ENCODE measurements around the gene KRT40. TPM values are rescaled to one million over a fixed set of nuclear protein-coding genes. Genes with fewer than 3 reads are reported as not detected.

KRT40 gene
- total and polyA plus RNA-seq, 4 experiments from 2014 or later, result not detected

DNA sequence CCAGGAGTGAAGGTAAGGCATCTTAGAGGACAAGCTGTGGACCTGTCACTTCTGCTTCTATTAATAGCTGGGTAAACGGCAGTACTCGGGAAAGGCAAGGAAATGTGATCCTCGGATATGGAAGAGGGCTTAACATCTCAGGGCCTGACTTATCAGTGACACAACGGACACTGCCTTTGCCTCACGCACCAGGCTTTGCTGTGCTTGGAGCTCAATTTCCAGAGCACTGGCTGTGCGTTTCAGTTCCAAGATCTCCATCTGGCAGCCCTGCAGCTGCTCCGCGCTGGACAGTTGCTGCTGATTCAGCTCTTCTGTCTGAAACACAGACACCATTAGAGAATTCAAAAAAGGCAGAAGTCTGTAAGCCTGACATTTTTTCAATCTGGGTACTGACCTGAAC lies 3.5 kb downstream of the KRT40 start:
- no peaks in the 10 kb centered on the region for H3K36me3 Mint-ChIP-seq
- ChIA-PET POLR2A (ENCODE audit: partially characterized antibody) (interaction anchor here (0.5 kb wide), 1 partner anchor 1839 kb away, joined by 3 read pairs; no protein-coding TSS in a partner anchor), CTCF (ENCODE audit: partially characterized antibody) (no interaction called here)
- Histone ChIP-seq H3K9me3 (ENCODE audit: control insufficient read depth in 1 of 2, low read length in 2 of 2) (no peaks in the 10 kb centered on the region), H3K27ac (ENCODE audit: low read depth, low read length) (no peak overlapping the region), H3K4me1 (ENCODE audit: insufficient read depth, low read length) (no peaks in the 10 kb centered on the region), H3K27me3 (ENCODE audit: insufficient read depth, low read length) (peaks cover 8% of the 10 kb centered on the region), H3K4me3 (ENCODE audit: low read length in 2 of 2) (no peak overlapping the region), H3K36me3 (ENCODE audit: insufficient read depth, low read length) (no peaks in the 10 kb centered on the region)
- H3K4me3 Mint-ChIP-seq, result no peak overlapping the region
- H3K27me3 Mint-ChIP-seq, result peaks cover 12 to 20% of the 10 kb centered on the region in 2 donors
- intact Hi-C loops (cut with micrococcal nuclease), result no loop called here
- H3K27ac Mint-ChIP-seq, result no peak overlapping the region
- no peaks in the 10 kb centered on the region for H3K9me3 Mint-ChIP-seq
- no peak for DNase-seq
- no peaks in the 10 kb centered on the region for H3K4me1 Mint-ChIP-seq

DNA sequence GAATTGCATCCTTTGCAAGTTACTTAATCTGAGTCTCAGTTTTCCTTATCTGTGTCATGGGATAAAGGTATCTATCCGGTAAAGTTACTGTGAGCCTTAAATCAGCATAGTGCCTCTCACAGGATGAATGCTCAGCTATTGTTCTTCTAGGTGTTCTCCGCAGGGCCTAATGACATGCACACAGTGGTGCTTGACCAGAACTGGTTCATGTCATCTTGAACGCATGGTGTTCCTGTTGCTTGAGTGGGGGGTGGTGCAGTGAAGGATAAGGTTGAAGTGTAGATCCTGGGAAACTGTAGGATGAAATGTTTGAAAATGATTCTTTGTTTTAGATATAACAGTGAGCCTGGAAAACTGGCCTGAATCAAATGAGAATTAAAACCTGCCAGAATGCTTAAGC lies 4.0 kb downstream of the KRT40 start:
- Histone ChIP-seq H3K27ac (ENCODE audit: low read depth, low read length) (no peak overlapping the region), H3K9me3 (ENCODE audit: control insufficient read depth in 1 of 2, low read length in 2 of 2) (no peaks in the 10 kb centered on the region), H3K4me3 (ENCODE audit: low read length in 2 of 2) (no peak overlapping the region), H3K27me3 (ENCODE audit: insufficient read depth, low read length) (peaks cover 8% of the 10 kb centered on the region), H3K36me3 (ENCODE audit: insufficient read depth, low read length) (no peaks in the 10 kb centered on the region), H3K4me1 (ENCODE audit: insufficient read depth, low read length) (no peaks in the 10 kb centered on the region)
- H3K4me1 Mint-ChIP-seq, result no peaks in the 10 kb centered on the region
- H3K9me3 Mint-ChIP-seq, result no peaks in the 10 kb centered on the region
- intact Hi-C loops (cut with micrococcal nuclease), result no loop called here
- H3K27me3 Mint-ChIP-seq, result peaks cover 12 to 17% of the 10 kb centered on the region in 2 donors
- DNase-seq, result no peak
- CTCF ChIA-PET (ENCODE audit: partially characterized antibody), result no interaction called here
- H3K4me3 Mint-ChIP-seq, result no peak overlapping the region
- POLR2A ChIA-PET (ENCODE audit: partially characterized antibody), result no interaction called here
- H3K27ac Mint-ChIP-seq, result no peak overlapping the region
- H3K36me3 Mint-ChIP-seq, result no peaks in the 10 kb centered on the region

DNA sequence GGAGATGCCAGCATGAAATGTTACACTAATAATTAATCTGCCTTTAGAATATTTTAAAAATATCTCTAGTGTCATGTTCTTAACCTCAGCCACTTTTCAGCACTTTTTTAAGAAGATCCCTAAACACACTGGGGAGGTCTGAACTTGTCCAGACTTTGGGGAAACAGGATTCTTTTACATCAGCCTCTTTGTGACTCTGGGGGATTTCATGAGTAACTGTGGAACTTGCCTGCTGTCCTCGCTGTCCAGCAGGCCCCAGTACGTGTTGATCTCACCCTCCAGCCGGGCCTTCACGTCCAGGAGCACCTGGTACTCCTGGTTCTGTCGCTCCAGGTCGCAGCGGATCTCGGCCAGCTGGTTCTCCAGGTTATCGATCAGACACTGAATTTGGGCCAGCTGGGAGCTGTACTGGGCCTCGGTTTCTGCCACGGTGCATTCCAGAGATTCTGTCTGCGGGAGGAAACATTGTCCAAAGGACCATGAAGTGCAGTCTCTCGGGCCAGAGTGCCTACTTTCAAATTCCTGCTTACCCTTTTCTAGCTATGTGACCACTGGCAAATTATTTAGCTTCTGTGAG lies 5.5 kb downstream of the KRT40 start:
- Histone ChIP-seq H3K4me3 (ENCODE audit: low read length in 2 of 2) (no peak overlapping the region), H3K4me1 (ENCODE audit: insufficient read depth, low read length) (no peaks in the 10 kb centered on the region), H3K9me3 (ENCODE audit: control insufficient read depth in 1 of 2, low read length in 2 of 2) (no peaks in the 10 kb centered on the region), H3K36me3 (ENCODE audit: insufficient read depth, low read length) (no peaks in the 10 kb centered on the region), H3K27ac (ENCODE audit: low read depth, low read length) (no peak overlapping the region), H3K27me3 (ENCODE audit: insufficient read depth, low read length) (peaks cover 8% of the 10 kb centered on the region)
- peaks cover 12 to 14% of the 10 kb centered on the region in 2 donors for H3K27me3 Mint-ChIP-seq
- no peak for DNase-seq
- ChIA-PET POLR2A (ENCODE audit: partially characterized antibody) (no interaction called here), CTCF (ENCODE audit: partially characterized antibody) (no interaction called here)
- H3K9me3 Mint-ChIP-seq, result no peaks in the 10 kb centered on the region
- no peak overlapping the region for H3K27ac Mint-ChIP-seq
- intact Hi-C loops (cut with micrococcal nuclease), result no loop called here
- H3K4me1 Mint-ChIP-seq, result no peaks in the 10 kb centered on the region
- H3K4me3 Mint-ChIP-seq, result no peak overlapping the region
- H3K36me3 Mint-ChIP-seq, result no peaks in the 10 kb centered on the region

DNA sequence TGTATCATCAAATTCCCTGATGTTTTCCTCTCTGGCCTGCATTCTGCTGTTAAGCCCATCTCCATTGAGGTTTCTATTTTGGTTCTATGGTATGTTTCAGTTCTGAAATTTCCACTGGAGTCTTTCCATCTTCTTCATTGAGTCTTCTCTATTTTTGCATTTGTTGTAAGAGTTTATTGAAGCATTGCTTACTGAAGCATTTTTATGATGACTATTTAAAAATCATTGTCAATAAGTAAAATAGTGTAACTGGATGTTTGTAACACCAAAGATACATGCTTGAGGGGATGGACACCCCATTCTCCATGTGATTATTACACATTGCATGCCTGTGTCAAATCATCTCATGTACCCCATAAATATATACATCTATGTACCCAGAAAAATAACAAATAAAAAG lies 8.6 kb downstream of the KRT40 start:
- H3K36me3 Mint-ChIP-seq, result no peaks in the 10 kb centered on the region
- H3K27me3 Mint-ChIP-seq, result peaks cover 11 to 17% of the 10 kb centered on the region in 2 donors
- POLR2A ChIA-PET (ENCODE audit: partially characterized antibody), result no interaction called here
- CTCF ChIA-PET (ENCODE audit: partially characterized antibody), result no interaction called here
- Histone ChIP-seq H3K36me3 (ENCODE audit: insufficient read depth, low read length) (no peaks in the 10 kb centered on the region), H3K9me3 (ENCODE audit: control insufficient read depth in 1 of 2, low read length in 2 of 2) (no peaks in the 10 kb centered on the region), H3K4me3 (ENCODE audit: low read length in 2 of 2) (no peak overlapping the region), H3K27ac (ENCODE audit: low read depth, low read length) (no peak overlapping the region), H3K4me1 (ENCODE audit: insufficient read depth, low read length) (no peaks in the 10 kb centered on the region), H3K27me3 (ENCODE audit: insufficient read depth, low read length) (peaks cover 8% of the 10 kb centered on the region)
- DNase-seq, result no peak
- H3K9me3 Mint-ChIP-seq, result no peaks in the 10 kb centered on the region
- intact Hi-C loops (cut with micrococcal nuclease), result no loop called here
- H3K4me1 Mint-ChIP-seq, result no peaks in the 10 kb centered on the region
- no peak overlapping the region for H3K27ac Mint-ChIP-seq
- H3K4me3 Mint-ChIP-seq, result no peak overlapping the region

DNA sequence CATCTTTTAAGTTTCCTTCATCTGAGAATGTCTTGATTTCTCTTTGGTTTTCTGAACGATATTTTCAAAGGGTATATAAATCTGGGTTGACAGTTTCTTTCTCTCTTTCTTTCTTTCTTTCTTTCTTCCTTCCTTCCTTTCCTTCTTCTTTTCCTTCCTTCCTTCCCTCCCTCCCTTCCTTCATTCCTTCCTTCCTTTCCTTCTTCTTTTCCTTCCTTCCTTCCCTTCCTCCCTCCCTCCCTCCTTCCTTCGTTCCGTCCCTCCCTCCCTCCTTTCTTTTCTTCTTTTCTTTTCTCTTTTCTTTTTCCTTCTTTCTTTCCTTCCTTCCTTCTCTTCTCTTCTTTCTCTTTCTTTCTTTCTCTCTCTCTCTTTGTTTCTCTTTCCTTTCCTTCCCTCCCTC lies 9.8 kb downstream of the KRT40 start:
- no peaks in the 10 kb centered on the region for H3K4me1 Mint-ChIP-seq
- no peaks in the 10 kb centered on the region for H3K9me3 ChIP-seq (ENCODE audit: control insufficient read depth in 1 of 2, low read length in 2 of 2)
- H3K36me3 Mint-ChIP-seq, result no peaks in the 10 kb centered on the region
- POLR2A ChIA-PET (ENCODE audit: partially characterized antibody), result no interaction called here
- no peak overlapping the region for H3K27ac ChIP-seq (ENCODE audit: low read depth, low read length)
- intact Hi-C loops (cut with micrococcal nuclease), result no loop called here
- DNase-seq, result no peak
- H3K4me3 ChIP-seq (ENCODE audit: low read length in 2 of 2), result no peak overlapping the region
- CTCF ChIA-PET (ENCODE audit: partially characterized antibody), result no interaction called here
- H3K27me3 Mint-ChIP-seq, result peaks cover 8 to 14% of the 10 kb centered on the region in 2 donors
- H3K27me3 ChIP-seq (ENCODE audit: insufficient read depth, low read length), result peaks cover 8% of the 10 kb centered on the region
- no peak overlapping the region for H3K27ac Mint-ChIP-seq
- no peaks in the 10 kb centered on the region for H3K4me1 ChIP-seq (ENCODE audit: insufficient read depth, low read length)
- H3K36me3 ChIP-seq (ENCODE audit: insufficient read depth, low read length), result no peaks in the 10 kb centered on the region
- no peaks in the 10 kb centered on the region for H3K9me3 Mint-ChIP-seq
- H3K4me3 Mint-ChIP-seq, result no peak overlapping the region

DNA sequence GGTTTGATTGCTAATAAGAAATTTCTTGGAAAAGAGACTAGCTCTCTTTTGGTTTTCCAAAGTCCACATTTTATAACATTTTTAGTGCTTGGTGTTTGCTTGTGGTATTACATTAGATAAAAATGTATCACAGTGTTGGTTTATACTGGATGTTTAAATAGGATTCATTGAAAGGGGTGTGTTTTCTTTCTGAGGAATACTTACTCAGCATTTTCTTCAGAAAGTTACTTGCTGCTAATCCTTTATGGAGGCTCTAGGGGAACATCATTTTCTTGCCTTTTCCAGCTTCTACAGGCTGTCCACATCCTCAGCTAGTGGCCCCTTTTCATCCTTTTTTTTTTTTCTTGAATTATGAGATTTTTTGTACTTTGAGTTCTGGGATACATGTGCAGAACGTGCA lies 16.5 kb downstream of the KRT40 start:
- intact Hi-C loops (cut with micrococcal nuclease), result no loop called here
- peaks cover 0 to 3% (median 0%) of the 10 kb centered on the region in 4 donors for H3K4me1 Mint-ChIP-seq
- no peak overlapping the region for H3K27ac Mint-ChIP-seq
- DNase-seq, result no peak
- H3K27me3 Mint-ChIP-seq, result peaks cover 4 to 11% of the 10 kb centered on the region in 2 donors
- CTCF ChIA-PET (ENCODE audit: partially characterized antibody), result no interaction called here
- Histone ChIP-seq H3K4me1 (ENCODE audit: insufficient read depth, low read length) (no peaks in the 10 kb centered on the region), H3K27me3 (ENCODE audit: insufficient read depth, low read length) (no peaks in the 10 kb centered on the region), H3K4me3 (ENCODE audit: low read length in 2 of 2) (no peak overlapping the region), H3K36me3 (ENCODE audit: insufficient read depth, low read length) (no peaks in the 10 kb centered on the region), H3K9me3 (ENCODE audit: control insufficient read depth in 1 of 2, low read length in 2 of 2) (no peaks in the 10 kb centered on the region), H3K27ac (ENCODE audit: low read depth, low read length) (no peak overlapping the region)
- no peaks in the 10 kb centered on the region for H3K36me3 Mint-ChIP-seq
- H3K4me3 Mint-ChIP-seq, result no peak overlapping the region
- POLR2A ChIA-PET (ENCODE audit: partially characterized antibody), result no interaction called here
- H3K9me3 Mint-ChIP-seq, result peaks cover 0 to 4% (median 0%) of the 10 kb centered on the region in 8 donors

DNA sequence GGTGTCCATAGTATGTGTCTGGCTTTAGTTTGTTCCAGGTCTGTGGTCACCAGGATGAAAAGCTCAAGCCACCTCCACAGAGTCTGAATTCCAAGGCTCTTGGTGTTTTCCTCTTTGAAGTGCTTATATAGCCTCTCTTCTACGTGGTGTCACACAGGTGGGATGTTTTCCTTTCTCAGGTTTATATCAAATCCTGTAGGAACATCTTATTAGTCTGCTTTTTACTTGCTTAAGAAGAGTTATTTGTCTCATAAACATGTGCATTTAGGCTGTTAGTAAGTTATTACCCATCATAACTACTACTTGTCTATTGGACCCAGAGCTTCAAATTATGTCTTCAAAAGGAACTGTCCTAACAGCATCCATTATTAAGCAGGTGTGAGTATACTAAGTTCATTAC lies 17.3 kb downstream of the KRT40 start, which contains the start of gene KRT39:
Gene KRT39 (minus strand): TSS at position 101 of the 400 bp plus-strand sequence. CDS start 92 bp downstream, at position 9.
- Mint-ChIP-seq H3K27ac (no peak within 1 kb of the TSS), H3K9me3 (peaks cover 0 to 4% (median 0%) of the 10 kb centered on the region in 8 donors), H3K36me3 (no peaks in the 10 kb centered on the region), H3K4me3 (no peak within 1 kb of the TSS), H3K4me1 (peaks cover 0 to 3% (median 0%) of the 10 kb centered on the region in 4 donors), H3K27me3 (peaks cover 2 to 9% of the 10 kb centered on the region in 2 donors)
- Histone ChIP-seq H3K9me3 (ENCODE audit: control insufficient read depth in 1 of 2, low read length in 2 of 2) (no peaks in the 10 kb centered on the region), H3K4me1 (ENCODE audit: insufficient read depth, low read length) (no peaks in the 10 kb centered on the region), H3K27me3 (ENCODE audit: insufficient read depth, low read length) (no peaks in the 10 kb centered on the region), H3K4me3 (ENCODE audit: low read length in 2 of 2) (no peak within 1 kb of the TSS), H3K27ac (ENCODE audit: low read depth, low read length) (no peak within 1 kb of the TSS), H3K36me3 (ENCODE audit: insufficient read depth, low read length) (no peaks in the 10 kb centered on the region)
- CTCF ChIA-PET (ENCODE audit: partially characterized antibody), result interaction anchor here (1.4 kb wide), 1 partner anchor 15 kb away, joined by 4 read pairs; no protein-coding TSS in a partner anchor
- no peak for DNase-seq
- POLR2A ChIA-PET (ENCODE audit: partially characterized antibody), result no interaction called here
- intact Hi-C loops (cut with micrococcal nuclease), result no loop called here
